NCI-H2227 (cell line): ENCODE data around the gene KIF24.
A peak's percentile ranks its signal among the peaks of the same experiment; 100 is the strongest.
"Not testable (repeated sequence)": the region's sequence is repeated elsewhere in the genome, so short reads cannot be mapped to it uniquely, and the experiment has no call there.

Experiments used
- DNase-seq: peaks from one replicate; lab custom pipeline; 2025; ENCODE audit not compliant: unreplicated experiment; lab: John Stamatoyannopoulos, UW

Gene KIF24

GRCh38 chr9:34328500-34328986 is 525 bp downstream of the KIF24 start:
- DNase-seq: peak; percentile 59

DNA sequence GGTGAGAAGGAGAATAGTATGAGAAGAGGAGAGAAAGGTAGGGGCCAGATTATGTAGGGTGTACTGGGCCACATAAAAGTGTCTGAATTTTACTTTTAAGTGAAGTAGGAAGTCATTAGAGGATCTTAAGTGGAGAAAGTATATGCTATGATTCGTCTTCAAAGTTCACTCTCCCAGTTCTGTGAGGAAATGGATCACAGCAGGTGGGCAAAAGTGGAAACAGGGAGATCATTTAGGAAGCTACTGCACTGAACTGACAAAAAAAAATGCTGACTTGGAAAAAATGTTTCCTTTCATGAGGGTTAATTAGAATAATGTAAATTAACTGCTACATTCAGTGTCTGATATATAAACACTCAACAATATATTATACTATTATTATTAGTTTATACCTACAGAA is 2.4 kb downstream of the KIF24 start:
- DNase-seq: no peak

DNA sequence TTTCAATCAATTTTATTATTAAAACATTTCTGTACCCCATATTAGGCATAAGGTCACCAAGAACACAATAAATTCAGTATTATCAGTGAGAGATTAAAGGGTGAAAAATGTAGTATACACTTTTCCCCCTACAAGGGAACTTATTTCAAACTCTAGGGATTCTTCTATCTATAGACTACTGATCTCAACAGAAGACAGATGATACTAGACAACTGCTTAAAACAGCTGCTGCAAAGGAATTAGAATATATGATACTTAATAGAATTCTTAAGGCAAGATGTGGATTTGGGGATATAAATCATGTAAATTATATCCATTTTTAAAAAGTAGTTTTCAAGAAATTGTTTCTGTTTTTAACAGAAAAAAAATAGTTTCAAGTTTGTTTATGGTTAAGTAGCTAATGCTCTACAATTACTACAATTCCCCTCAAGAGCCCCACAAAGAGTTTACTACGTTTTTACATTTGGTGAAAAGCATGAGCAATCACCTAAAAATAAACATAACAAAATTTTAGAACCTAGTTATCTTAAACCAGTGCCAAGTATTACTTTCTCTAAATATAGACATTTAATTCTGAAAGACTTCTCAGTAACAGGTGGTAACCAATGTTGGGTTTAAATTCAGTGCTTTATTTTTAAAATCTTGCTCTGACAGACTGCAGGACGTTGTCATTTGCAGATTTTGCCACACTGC is 6.0 kb downstream of the KIF24 start:
- no peak for DNase-seq

DNA sequence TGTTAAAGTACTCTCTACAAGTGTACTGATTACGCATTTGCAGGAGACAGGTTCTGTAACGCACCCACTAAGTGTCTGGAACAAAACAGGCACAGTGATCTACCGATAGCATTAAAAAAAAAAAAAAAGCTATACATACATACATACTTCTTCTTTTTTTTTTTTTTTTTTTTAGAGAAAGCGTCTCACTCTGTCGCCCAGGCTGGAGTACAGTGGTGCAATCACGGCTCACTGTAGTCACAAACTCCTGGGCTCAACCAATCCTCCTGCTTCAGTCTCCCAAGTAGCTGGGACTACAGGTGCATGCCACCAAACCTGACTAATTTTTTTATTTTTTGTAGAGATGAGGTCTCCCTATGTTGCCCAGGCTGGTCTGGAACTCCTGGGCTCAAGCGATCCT is 7.6 kb downstream of the KIF24 start:
- DNase-seq: no peak

DNA sequence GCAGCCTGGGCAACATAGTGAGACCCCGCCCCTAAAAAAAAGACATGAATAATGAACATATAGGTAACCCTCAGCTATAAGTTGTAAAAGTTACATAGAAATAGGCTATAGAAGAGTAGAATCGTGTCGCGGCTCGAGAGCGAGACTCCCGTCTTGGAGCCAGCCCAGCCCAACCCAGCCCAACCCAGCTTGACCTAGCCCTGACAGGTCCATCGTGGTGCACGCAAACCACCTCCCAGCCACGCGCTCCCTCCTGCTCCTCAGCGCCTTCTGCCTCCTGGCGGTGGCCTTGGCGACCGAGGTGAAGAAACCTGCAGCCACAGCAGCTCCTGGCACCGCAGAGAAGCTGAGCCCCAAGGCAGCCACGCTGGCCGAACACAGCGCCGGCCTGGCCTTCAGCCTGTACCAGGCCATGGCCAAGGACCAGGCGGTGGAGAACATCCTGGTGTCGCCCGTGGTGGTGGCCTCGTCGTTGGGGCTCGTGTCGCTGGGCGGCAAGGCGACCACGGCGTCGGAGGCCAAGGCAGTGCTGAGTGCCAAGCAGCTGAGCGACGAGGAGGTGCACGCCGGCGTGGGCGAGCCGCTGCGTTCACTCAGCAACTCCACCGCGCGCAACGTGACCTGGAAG is 10.8 kb downstream of the KIF24 start:
- no peak for DNase-seq

- DNase-seq: no peak
Measured at GRCh38 chr9:34317436-34317835, 11.6 kb downstream of the KIF24 start.

GRCh38 chr9:34311499-34312185 is 17.4 kb downstream of the KIF24 start:
- DNase-seq: no peak

DNA sequence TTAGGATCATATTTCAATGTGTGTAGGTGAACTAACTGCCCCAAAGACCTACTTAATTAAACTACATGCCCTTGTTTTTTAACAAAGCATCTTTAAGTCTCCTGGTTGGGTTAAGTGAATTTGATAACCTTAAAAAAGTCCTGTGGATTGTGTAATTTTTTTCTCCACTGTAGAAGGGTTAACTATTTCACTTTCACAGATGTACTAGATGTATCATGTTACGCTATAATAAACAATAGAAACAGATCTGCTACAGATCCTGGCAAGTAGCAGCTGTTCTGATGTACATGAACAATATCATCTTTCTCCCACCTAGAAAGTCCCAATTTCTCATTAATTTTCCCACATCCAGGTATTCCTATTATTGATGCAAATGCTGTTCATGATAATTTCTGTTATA is 18.9 kb downstream of the KIF24 start:
- DNase-seq: peak; percentile 3

- DNase-seq: not testable (repeated sequence)
Measured at GRCh38 chr9:34308316-34308715, 20.8 kb downstream of the KIF24 start.

DNA sequence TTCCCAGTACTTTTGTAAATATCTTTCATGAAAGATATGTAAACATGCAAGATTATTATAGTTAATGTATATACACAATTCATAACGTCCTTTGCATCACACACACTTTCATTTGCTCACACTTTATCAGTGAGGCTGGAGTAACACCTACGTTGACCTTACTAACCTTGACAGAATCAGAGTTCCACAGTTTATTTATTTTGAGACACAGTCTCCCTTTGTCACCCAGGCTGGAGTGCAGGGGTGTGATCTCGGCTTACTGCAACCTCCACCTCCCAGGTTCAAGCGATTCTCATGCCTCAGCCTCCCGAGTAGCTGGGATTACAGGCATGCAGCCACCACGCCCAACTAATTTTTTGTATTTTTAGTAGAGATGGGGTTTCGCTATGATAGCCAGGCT is 28.0 kb downstream of the KIF24 start:
- not testable (repeated sequence) for DNase-seq

DNA sequence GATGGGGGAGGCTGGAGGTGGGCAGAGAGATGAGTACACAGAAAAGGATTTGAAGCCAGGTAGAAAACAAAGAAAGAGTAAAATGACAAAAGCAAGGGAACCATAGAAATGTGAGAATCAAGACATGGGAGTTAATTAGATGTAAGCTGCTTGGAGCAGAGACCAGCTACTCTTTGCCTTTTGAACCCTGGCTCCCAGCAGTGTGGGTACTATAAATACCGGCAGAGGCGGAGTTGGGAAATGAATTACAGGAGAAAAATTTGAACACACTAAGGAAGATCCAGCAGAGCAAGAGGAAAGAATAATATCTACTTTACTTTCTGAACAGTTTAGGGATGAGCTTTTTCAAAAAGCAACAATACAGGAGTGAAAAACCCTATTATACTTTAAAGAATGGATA is 36.5 kb downstream of the KIF24 start:
- DNase-seq: no peak

DNA sequence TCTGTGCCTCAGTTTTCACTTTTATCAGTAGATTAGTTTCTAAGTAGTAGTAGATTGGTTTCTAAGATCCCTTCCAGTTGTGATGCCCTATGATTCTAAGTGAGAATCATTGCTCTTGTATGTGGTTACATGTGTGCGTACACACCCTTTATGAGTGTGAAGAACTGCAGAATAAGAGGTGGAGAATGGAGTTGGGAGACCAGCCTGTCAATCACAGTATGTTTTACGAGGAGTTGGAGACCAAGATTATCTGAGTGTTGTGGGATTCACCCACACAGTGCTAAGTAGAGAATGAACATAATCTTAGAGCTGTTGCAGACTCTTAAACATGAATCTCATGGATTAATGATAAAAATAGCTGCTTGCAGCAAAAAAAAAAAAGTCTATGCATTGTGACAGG is 37.6 kb downstream of the KIF24 start:
- DNase-seq: no peak

DNA sequence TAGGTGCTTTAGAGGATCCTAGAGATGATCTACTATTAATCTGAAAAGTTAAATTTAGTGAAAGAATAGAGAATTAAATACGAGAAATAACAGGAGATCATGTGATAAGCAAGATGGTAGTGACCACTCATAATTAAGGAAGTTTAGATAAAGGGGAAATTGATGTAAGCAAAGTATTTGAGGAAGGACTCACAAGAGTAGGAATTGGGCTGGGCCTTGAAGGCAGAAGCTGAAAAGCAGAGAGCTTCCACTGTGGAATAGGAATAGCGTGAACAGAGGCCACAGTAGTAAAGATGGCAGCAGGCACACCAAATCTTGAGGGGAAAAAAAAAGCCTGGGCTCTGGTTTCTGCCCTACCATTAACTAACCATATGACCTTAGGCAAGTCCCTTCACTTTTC is 38.0 kb downstream of the KIF24 start:
- DNase-seq: no peak

- DNase-seq: no peak
Measured at GRCh38 chr9:34289159-34289558, 39.9 kb downstream of the KIF24 start.

DNA sequence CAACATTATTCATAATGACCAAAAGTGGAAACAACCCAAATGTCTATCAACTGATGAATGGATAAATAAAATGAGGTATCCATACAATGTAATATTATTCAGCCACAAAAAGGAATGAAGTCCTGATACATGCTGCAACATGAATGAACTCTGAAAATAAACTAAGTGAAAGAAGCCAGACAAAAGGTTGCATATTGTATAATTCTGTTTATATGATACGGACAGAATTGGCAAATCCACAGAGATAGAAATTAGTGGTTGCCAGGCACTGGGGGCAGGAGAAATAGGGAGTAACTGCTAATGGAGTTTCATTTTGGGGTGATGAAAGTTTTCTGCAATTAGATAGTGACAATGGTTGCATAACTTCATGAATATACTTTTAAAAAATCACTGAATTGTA is 47.0 kb downstream of the KIF24 start:
- no peak for DNase-seq

DNA sequence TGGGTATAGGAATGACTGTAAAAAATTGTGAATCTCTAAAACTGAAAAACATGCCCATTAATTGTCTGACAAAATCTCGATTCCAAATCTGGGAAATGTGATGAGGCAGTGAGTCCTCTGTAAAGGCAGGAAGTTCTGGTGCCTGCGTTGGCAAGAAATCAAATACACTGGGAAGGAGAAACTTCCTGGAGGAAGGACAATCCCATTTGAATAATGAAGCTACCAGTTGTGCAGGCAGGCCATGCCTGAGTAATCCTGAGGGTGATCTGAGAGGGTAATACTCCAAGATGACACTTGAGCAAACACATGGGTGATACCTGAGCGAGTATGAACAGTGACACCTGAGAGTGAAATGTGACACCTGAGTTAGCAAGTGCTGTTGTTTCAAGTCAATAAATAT is 49.7 kb downstream of the KIF24 start:
- no peak for DNase-seq
